ENCODE measurements around the gene GRK5. TPM values are rescaled to one million over a fixed set of nuclear protein-coding genes. Genes with fewer than 3 reads are reported as not detected.
A peak's percentile ranks its signal among the peaks of the same experiment; 100 is the strongest.

Gene GRK5
- total RNA-seq, 4 donors from 2014 or later: 9.2 to 27.3 (median 15.0) TPM

DNA sequence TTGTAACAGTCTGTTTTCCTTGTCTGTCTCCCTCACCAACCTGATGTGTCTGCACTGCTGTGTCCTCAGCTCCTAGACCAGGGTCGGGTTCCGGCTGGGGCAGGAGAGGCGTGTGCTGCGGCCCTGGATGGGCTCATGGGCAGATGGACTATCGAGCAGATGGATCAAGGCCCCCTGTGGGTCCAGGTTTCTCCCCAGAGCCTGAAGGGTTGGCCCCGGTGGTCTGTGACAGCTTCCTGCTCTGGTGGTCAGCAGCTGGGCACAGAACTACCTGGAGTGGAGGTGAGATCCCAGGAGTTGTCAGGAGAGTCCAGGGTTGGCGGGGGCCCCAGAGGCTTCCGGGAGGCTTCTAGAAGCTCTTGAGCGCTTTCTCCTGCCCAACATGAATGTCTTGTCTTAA is 75.1 kb downstream of the GRK5 start:
- TF ChIP-seq, protein P1, sequence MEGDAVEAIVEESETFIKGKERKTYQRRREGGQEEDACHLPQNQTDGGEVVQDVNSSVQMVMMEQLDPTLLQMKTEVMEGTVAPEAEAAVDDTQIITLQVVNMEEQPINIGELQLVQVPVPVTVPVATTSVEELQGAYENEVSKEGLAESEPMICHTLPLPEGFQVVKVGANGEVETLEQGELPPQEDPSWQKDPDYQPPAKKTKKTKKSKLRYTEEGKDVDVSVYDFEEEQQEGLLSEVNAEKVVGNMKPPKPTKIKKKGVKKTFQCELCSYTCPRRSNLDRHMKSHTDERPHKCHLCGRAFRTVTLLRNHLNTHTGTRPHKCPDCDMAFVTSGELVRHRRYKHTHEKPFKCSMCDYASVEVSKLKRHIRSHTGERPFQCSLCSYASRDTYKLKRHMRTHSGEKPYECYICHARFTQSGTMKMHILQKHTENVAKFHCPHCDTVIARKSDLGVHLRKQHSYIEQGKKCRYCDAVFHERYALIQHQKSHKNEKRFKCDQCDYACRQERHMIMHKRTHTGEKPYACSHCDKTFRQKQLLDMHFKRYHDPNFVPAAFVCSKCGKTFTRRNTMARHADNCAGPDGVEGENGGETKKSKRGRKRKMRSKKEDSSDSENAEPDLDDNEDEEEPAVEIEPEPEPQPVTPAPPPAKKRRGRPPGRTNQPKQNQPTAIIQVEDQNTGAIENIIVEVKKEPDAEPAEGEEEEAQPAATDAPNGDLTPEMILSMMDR (IDR thresholded peaks at IDR 0.05): no peak
- no peak for TF ChIP-seq POLR2A (IDR thresholded peaks at IDR 0.05)
- peak overlapping the region; percentile 73 to 87 (median 87) for H3K27ac ChIP-seq
- intact Hi-C loops (cut with DNase I): no loop called here
- no peaks in the 10 kb centered on the region for H3K9me3 ChIP-seq
- H3K36me3 ChIP-seq: no peaks in the 10 kb centered on the region
- H3K4me3 ChIP-seq (replicated peaks in 1 of 3): no peak overlapping the region
- peaks cover 60 to 71% of the 10 kb centered on the region in 2 donors for H3K4me1 ChIP-seq
- no peak for DNase-seq
- WGBS, 2 donors: 92 to 96% methylated on average over 6 to 8 of the region's 9 CpGs
- H3K27me3 ChIP-seq: no peaks in the 10 kb centered on the region

DNA sequence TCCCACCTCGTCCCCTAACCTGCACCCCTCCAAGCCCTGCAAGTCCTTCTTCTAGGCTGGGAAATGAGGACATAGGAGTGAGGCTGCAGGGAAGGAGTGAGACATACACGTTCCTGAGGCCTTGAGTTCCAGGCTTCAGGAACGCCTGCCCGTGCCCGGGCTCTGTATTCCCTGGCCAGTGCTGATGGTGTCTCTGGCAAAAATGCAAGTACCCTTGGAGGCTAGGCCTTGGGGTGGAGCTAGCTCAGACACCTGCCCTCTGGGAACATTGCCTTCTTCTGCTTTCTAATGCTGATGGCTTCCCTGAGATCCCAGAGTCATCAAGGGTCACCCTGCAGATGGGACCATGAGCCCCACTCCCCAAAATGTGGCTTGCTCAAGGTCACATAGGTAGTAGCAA is 76.0 kb downstream of the GRK5 start:
- H3K4me1 ChIP-seq: peaks cover 70 to 80% of the 10 kb centered on the region in 2 donors
- peak overlapping the region; percentile 40 to 87 (median 87) for H3K27ac ChIP-seq
- intact Hi-C loops (cut with DNase I): no loop called here

DNA sequence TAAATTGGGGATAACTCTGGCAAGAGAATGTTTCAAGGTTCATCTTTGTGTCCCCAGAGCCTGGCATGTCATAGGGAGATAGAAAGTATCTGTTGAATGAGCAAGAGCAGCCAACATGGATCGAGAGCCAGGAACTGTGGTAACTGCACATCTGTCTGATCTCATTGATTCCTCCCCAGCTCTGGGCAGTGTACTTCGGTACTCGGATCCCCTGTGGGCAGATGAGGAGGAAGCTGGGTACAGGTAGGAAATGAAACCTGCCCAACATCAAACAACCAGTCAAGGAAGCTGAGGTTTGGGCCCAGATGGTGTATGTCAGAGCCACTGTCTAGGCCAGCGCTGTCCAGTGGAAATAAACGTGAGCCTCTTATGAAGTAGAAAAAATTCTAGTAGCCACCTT is 76.4 kb downstream of the GRK5 start:
- Histone ChIP-seq H3K27ac (peak overlapping the region; percentile 40 to 87 (median 87)), H3K27me3 (no peaks in the 10 kb centered on the region), H3K36me3 (no peaks in the 10 kb centered on the region), H3K4me1 (peaks cover 74 to 85% of the 10 kb centered on the region in 2 donors), H3K9me3 (no peaks in the 10 kb centered on the region), H3K4me3 (replicated peaks in 1 of 3) (no peak overlapping the region)
- intact Hi-C loops (cut with DNase I): no loop called here
- no peak for TF ChIP-seq POLR2A (IDR thresholded peaks at IDR 0.05)
- TF ChIP-seq, protein P1 (IDR thresholded peaks at IDR 0.05): no peak
- no peak for DNase-seq
- WGBS, 2 donors: 75 to 91% methylated on average over 5 of the region's 5 CpGs

More for the DNA sequence above, 76.0 kb downstream of the GRK5 start:
- DNase-seq: no peak
- no peaks in the 10 kb centered on the region for H3K27me3 ChIP-seq
- H3K36me3 ChIP-seq: no peaks in the 10 kb centered on the region
- 90 to 95% methylated on average over 5 of the region's 5 CpGs for WGBS, 2 donors
- TF ChIP-seq, protein P1 (IDR thresholded peaks at IDR 0.05): no peak
- no peak for TF ChIP-seq POLR2A (IDR thresholded peaks at IDR 0.05)
- no peak overlapping the region for H3K4me3 ChIP-seq (replicated peaks in 1 of 3)
- H3K9me3 ChIP-seq: no peaks in the 10 kb centered on the region

DNA sequence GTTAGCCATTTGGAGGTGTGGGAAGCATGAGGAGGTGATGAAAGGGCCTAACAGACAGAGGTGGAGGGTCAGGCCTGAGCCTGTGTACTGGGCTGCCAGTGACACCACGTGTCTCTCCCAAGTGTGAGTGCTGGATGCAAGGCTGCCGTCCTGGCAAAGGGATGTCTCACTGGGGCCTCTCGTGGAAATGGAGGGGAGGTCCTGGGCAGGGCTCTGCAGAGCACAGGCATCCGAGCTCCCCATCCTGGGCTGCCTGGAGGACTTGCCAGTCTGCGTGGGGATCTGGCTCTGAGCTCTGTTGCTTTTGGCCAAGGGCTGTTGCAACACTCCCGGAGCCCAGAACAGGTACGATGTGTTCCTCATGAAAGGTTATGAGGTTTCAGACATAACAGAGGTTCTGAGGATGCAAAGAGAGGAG is 77.3 kb downstream of the GRK5 start:
- TF ChIP-seq, protein P1 (IDR thresholded peaks at IDR 0.05): no peak
- TF ChIP-seq POLR2A (IDR thresholded peaks at IDR 0.05): peak in 1 of 2 donors; percentile 41
- Histone ChIP-seq H3K4me3 (replicated peaks in 1 of 3) (no peak overlapping the region), H3K27ac (peak overlapping the region; percentile 45 to 87 (median 87)), H3K9me3 (no peaks in the 10 kb centered on the region), H3K4me1 (peaks cover 83 to 93% of the 10 kb centered on the region in 2 donors), H3K36me3 (no peaks in the 10 kb centered on the region), H3K27me3 (no peaks in the 10 kb centered on the region)
- 8 to 15% methylated on average over 6 to 7 of the region's 7 CpGs for WGBS, 2 donors
- DNase-seq: peak; percentile 89 to 91
- intact Hi-C loops (cut with DNase I): no loop called here

DNA sequence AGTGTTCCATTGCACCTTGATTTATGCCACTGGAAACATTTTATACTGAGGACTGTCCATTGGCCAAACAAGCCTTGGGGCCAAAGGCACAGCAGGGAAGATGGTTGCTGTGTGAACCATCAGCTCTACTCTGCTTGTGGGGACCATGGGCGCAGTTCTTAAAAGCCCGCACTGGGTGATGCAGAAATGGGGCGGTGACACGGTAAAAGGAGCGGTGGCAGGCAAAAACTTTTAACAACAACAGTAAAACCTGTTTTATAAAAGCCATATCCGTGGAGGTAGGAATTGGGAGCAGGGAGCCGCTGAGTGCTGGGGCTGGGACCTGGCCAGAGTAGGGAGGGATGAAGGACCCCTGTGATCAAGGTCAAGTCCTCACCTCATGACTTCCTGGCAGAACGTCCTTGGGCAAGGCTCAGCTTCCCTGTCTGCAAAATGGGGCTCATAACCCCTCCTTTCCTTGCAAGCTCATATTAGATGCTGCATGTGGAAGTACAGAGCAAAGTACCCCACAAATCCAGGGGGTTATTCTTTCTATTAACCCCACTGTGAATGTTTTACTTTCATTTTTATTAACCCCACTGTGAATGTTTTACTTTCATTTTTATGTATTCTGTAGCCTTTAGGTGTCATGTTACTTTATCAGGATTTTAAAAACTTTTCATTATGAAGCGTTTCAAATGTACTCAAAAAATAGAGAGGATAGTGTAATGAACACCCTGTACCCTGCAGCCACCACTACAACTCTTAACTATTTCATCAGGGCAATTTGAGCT is 78.3 kb downstream of the GRK5 start:
- intact Hi-C loops (cut with DNase I): no loop called here
- TF ChIP-seq, protein P1 (IDR thresholded peaks at IDR 0.05): no peak
- no peak for TF ChIP-seq POLR2A (IDR thresholded peaks at IDR 0.05)
- Histone ChIP-seq H3K4me1 (peaks cover 88 to 96% of the 10 kb centered on the region in 2 donors), H3K27ac (peak overlapping the region; percentile 45 to 87 (median 87)), H3K9me3 (no peaks in the 10 kb centered on the region), H3K27me3 (no peaks in the 10 kb centered on the region), H3K4me3 (replicated peaks in 1 of 3) (no peak overlapping the region), H3K36me3 (no peaks in the 10 kb centered on the region)
- DNase-seq: peak in 1 of 2 donors; percentile 39
- WGBS, 2 donors: 81% methylated on average over 9 of the region's 9 CpGs

Measured in thyroid gland (tissue), 4 donors.